Measurements from ENCODE around the gene FEN1. TPM values are rescaled to one million over a fixed set of nuclear protein-coding genes. Genes with fewer than 3 reads are reported as not detected.

Gene FEN1
- total and polyA plus RNA-seq, 2 of the 8 experiments (the other 6 are each of a cell fraction or from before 2014, with no cell fraction given) = 52.6 to 86.1 TPM

- TF ChIP-seq ATF2 (IDR thresholded peaks at IDR 0.05; ENCODE audit: low read length) (no peak), JUND (IDR thresholded peaks at IDR 0.05; ENCODE audit: low read length) (no peak), MAX (IDR thresholded peaks at IDR 0.05) (no peak), ZNF274 (IDR thresholded peaks at IDR 0.05; ENCODE audit: borderline replicate concordance, extremely low read depth, low read length) (no peak), USF2 (IDR thresholded peaks at IDR 0.05; ENCODE audit: low read length) (no peak), CEBPB (IDR thresholded peaks at IDR 0.05; ENCODE audit: low read depth, low read length) (no peak), BRCA1 (IDR thresholded peaks at IDR 0.05; ENCODE audit: low read depth, low read length) (no peak), KDM1A (IDR thresholded peaks at IDR 0.05; ENCODE audit: borderline replicate concordance, low read length) (no peak), SIRT6 (IDR thresholded peaks at IDR 0.05; ENCODE audit: low read length) (no peak), POLR2AphosphoS5 (IDR thresholded peaks at IDR 0.05; ENCODE audit: low read depth, low read length) (no peak)
Observed at GRCh38 chr11:61787928-61788491, 4.7 kb upstream of the FEN1 start (continued).
